ENCODE results near the gene MPP3.

MPP3 gene

GRCh38 chr17:43769426-43769825 is 63.5 kb downstream of the MPP3 start:
- ChIA-PET POLR2A (no interaction called here), CTCF (interaction anchor here (1.2 to 22.0 kb wide), 5 partner anchors 9 to 77 kb away, joined by 4 to 1463 read pairs (median 14); partner anchors contain the start of genes CD300LG, DUSP3 and SOST)
- no peak for DNase-seq (ENCODE audit: low read depth, low spot score)
- no peak for TF ChIP-seq CTCF (IDR thresholded peaks at IDR 0.05; ENCODE audit: insufficient read depth, low read length, missing control alignments)
- no peak overlapping the region for H3K4me3 ChIP-seq (ENCODE audit: low read depth, low read length)

- no peak for TF ChIP-seq CTCF (IDR thresholded peaks at IDR 0.05; ENCODE audit: insufficient read depth, low read length, missing control alignments)
- POLR2A ChIA-PET, result no interaction called here
- no peak overlapping the region for H3K4me3 ChIP-seq (ENCODE audit: low read depth, low read length)
- CTCF ChIA-PET, result interaction anchor here (1.4 to 22.0 kb wide), 5 partner anchors 8 to 77 kb away, joined by 4 to 1463 read pairs (median 55); partner anchors contain the start of genes CD300LG, DUSP3 and SOST
- DNase-seq (ENCODE audit: low read depth, low spot score), result no peak
Observed at GRCh38 chr17:43768943-43769342, 64.0 kb downstream of the MPP3 start.

DNA sequence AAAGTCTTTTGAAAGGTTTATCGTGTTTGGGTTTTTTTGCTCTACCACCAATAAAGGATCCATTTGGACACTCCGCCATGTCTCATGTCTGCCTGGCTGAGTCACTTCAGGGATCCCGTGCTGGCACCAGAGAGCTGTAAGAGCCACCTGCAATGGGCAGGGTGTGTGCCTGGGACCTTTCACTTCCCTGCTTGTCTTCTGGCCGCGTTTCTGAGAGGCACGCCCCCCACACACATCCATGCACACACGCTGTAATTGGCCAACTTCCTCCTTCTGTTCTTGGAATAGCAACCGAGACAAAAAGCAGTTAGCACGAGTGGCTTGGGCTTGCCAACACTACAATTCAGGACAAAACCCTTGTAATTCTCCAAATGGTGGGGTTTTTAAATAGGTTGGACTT is 64.6 kb downstream of the MPP3 start:
- ChIA-PET POLR2A (no interaction called here), CTCF (interaction anchor here (1.2 to 22.0 kb wide), 6 partner anchors 8 to 192 kb away, joined by 3 to 1463 read pairs (median 57); partner anchors contain the start of genes DUSP3 and SOST)
- H3K4me3 ChIP-seq (ENCODE audit: low read depth, low read length), result no peak overlapping the region
- TF ChIP-seq CTCF (IDR thresholded peaks at IDR 0.05; ENCODE audit: insufficient read depth, low read length, missing control alignments), result no peak
- no peak for DNase-seq (ENCODE audit: low read depth, low spot score)

GRCh38 chr17:43767713-43768059 is 65.3 kb downstream of the MPP3 start:
- ChIA-PET CTCF (interaction anchor here (0.7 to 22.0 kb wide), 16 partner anchors 9 to 282 kb away, joined by 3 to 1463 read pairs (median 4); partner anchors contain the start of genes CD300LG, DUSP3 and SOST), POLR2A (no interaction called here)
- DNase-seq (ENCODE audit: low read depth, low spot score), result no peak
- no peak for TF ChIP-seq CTCF (IDR thresholded peaks at IDR 0.05; ENCODE audit: insufficient read depth, low read length, missing control alignments)
- H3K4me3 ChIP-seq (ENCODE audit: low read depth, low read length), result no peak overlapping the region

DNA sequence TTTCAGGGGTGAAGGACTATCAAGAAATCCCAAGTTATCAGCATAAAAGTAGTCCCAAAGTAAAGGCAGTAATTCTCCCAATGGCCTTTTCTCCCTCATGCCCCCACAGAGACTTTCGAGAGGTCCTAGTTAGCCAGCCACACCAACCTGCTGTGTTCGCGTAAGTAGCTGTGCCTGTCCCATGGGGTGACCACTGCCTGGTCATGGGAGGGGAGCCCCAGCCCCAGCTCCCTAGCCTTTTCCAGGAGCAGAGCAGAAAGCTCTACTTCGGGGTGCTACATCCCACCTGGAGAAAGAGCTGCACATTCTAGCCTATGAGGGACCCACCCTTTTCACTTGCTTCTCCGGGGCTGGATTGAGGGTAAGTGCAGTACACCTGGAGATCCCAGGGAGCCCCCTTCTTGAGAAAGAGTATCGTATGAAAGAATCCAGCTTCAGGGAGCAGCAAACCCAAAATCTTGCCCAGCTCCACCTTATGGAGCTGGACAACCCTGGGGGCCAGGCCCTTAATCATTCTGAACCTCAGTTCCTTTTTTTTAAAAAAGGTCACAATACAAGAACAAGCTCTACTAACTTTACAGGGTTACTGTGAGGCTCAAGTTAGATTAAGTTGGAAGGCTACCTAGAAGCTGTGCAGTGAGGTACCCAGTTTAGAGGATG is 65.8 kb downstream of the MPP3 start:
- POLR2A ChIA-PET, result no interaction called here
- no peak for DNase-seq (ENCODE audit: low read depth, low spot score)
- no peak overlapping the region for H3K4me3 ChIP-seq (ENCODE audit: low read depth, low read length)
- CTCF ChIA-PET, result interaction anchor here (0.7 to 22.0 kb wide), 25 partner anchors 8 to 282 kb away, joined by 3 to 1463 read pairs (median 5); partner anchors contain the start of genes CD300LG, CFAP97D1, DUSP3 and SOST
- no peak for TF ChIP-seq CTCF (IDR thresholded peaks at IDR 0.05; ENCODE audit: insufficient read depth, low read length, missing control alignments)

DNA sequence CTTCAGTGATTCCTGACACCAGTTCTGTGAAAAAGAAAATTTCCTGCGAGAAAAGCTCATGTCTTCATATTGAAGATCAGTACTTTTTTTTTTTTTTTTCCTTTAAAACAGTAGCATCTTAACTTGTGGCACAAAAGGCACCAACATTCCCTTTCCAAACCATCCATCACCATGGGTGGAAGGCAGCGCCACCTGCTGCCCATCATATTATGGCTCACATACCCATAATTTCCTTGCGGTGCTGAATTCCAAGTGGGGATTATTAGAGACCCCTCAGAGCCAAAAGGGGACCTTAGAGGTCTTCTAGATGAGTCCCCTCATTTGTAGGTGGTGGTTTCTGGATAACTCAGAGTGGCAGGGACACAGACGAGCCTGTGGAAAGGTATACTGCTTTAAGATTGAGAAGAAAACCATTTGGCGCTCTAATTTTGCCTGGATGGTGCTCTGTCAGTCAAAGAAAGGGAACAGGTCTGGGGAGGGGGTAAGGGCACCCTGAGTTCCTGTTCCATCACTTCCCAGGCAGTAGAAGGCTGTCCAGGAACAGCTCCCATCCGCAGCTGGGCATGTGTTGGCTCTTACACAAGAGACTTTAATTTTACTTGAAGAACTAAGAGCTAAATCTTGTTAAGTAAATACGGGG is 66.4 kb downstream of the MPP3 start:
- DNase-seq (ENCODE audit: low read depth, low spot score), result no peak
- TF ChIP-seq CTCF (IDR thresholded peaks at IDR 0.05; ENCODE audit: insufficient read depth, low read length, missing control alignments), result peak; percentile 78
- H3K4me3 ChIP-seq (ENCODE audit: low read depth, low read length), result no peak overlapping the region
- POLR2A ChIA-PET, result no interaction called here
- CTCF ChIA-PET, result interaction anchor here (0.6 to 22.0 kb wide), 48 partner anchors 8 to 372 kb away, joined by 3 to 1463 read pairs (median 4); partner anchors contain the start of genes CD300LG, CFAP97D1, DHX8 and DUSP3

Data from AG04449 (cell line).